ENCODE data around the gene COL27A1.

DNA sequence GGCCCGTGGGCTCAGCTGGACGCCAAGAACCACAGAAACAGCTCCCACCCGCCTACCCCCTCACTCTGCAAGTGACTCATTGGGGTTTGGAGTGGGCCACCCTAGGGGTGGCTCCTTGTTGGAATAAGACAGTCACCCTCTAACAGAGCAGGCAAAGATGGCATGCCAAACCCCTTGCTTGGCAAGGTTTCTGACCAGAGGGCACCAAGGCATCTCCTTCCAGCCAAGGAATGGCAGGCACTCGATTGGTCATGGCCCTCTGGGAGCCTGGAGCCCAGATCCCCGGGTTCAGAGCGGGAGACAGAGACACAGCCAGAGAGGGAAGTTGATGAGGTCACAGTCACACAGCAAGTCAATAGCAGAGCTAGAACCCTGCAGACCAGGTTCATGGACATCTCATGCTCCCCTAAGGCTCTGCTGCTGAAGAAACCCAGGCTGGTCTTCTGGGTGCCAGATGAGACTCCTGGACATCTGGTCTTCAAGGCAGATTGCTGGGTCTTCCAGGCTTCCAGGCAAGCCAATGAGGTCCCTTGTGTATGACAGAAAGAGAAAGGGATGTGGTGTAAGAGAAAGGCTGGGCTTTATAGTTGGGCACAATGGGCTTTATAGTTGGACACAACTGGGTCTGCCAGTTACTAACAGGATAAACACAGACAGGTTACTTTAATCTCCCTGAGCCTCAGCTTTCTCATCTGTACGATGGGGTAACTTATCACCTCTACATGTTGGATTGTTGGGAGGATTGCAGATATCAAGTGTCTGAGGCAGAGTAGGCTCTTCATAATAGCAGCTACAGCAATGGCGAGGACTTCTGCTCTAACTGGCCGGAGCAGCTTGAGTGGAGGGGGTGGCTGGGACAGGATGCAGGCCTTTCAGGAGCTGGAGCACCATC, 33.0 kb upstream of the COL27A1 start:
- TF ChIP-seq CHD2 (IDR thresholded peaks at IDR 0.05; ENCODE audit: low read length, partially characterized antibody) (no peak), RCOR1 (IDR thresholded peaks at IDR 0.05; ENCODE audit: low read depth, low read length) (no peak)
- TF ChIP-seq, protein P1, sequence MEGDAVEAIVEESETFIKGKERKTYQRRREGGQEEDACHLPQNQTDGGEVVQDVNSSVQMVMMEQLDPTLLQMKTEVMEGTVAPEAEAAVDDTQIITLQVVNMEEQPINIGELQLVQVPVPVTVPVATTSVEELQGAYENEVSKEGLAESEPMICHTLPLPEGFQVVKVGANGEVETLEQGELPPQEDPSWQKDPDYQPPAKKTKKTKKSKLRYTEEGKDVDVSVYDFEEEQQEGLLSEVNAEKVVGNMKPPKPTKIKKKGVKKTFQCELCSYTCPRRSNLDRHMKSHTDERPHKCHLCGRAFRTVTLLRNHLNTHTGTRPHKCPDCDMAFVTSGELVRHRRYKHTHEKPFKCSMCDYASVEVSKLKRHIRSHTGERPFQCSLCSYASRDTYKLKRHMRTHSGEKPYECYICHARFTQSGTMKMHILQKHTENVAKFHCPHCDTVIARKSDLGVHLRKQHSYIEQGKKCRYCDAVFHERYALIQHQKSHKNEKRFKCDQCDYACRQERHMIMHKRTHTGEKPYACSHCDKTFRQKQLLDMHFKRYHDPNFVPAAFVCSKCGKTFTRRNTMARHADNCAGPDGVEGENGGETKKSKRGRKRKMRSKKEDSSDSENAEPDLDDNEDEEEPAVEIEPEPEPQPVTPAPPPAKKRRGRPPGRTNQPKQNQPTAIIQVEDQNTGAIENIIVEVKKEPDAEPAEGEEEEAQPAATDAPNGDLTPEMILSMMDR (IDR thresholded peaks at IDR 0.05) = no peak
- TF ChIP-seq, protein P2, sequence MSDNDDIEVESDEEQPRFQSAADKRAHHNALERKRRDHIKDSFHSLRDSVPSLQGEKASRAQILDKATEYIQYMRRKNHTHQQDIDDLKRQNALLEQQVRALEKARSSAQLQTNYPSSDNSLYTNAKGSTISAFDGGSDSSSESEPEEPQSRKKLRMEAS (IDR thresholded peaks at IDR 0.05) = no peak
- TF ChIP-seq, protein P3, sequence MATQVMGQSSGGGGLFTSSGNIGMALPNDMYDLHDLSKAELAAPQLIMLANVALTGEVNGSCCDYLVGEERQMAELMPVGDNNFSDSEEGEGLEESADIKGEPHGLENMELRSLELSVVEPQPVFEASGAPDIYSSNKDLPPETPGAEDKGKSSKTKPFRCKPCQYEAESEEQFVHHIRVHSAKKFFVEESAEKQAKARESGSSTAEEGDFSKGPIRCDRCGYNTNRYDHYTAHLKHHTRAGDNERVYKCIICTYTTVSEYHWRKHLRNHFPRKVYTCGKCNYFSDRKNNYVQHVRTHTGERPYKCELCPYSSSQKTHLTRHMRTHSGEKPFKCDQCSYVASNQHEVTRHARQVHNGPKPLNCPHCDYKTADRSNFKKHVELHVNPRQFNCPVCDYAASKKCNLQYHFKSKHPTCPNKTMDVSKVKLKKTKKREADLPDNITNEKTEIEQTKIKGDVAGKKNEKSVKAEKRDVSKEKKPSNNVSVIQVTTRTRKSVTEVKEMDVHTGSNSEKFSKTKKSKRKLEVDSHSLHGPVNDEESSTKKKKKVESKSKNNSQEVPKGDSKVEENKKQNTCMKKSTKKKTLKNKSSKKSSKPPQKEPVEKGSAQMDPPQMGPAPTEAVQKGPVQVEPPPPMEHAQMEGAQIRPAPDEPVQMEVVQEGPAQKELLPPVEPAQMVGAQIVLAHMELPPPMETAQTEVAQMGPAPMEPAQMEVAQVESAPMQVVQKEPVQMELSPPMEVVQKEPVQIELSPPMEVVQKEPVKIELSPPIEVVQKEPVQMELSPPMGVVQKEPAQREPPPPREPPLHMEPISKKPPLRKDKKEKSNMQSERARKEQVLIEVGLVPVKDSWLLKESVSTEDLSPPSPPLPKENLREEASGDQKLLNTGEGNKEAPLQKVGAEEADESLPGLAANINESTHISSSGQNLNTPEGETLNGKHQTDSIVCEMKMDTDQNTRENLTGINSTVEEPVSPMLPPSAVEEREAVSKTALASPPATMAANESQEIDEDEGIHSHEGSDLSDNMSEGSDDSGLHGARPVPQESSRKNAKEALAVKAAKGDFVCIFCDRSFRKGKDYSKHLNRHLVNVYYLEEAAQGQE (IDR thresholded peaks at IDR 0.05) = no peak

All from A549 (cell line).